WTC11 (cell line): Measurements from ENCODE around the gene RBP7.

Source experiments
- AFF4 ChIP-seq: sonication (generic); formaldehyde crosslinking; IDR thresholded peaks from 2 replicates; pipeline ENCODE4 v1.8.1; 2023; ENCODE audit warnings: mild to moderate bottlenecking, missing genetic modification reagents, borderline replicate concordance
- CREB1 ChIP-seq: sonication (generic); formaldehyde crosslinking; IDR thresholded peaks from 2 replicates; pipeline ENCODE4 v1.8.0; 2023; ENCODE audit warnings: mild to moderate bottlenecking, missing genetic modification reagents
- CREM ChIP-seq: sonication (generic); formaldehyde crosslinking; IDR thresholded peaks from 2 replicates; pipeline ENCODE4 v1.8.1; 2022; ENCODE audit warnings: mild to moderate bottlenecking, missing genetic modification reagents, moderate library complexity
- CTCF ChIP-seq: fragments of 200-600 bp; IDR thresholded peaks from 2 replicates; pipeline ENCODE4 v1.8.0; 2022; ENCODE audit warnings: antibody characterized with exemption
- EMX1 ChIP-seq: fragments of 250-450 bp; sonication (Bioruptor Pico); IDR thresholded peaks from 2 replicates; pipeline ENCODE4 v1.8.0; 2021; ENCODE audit warnings: mild to moderate bottlenecking
- ESRRA ChIP-seq: sonication (generic); formaldehyde crosslinking; IDR thresholded peaks from 2 replicates; pipeline ENCODE4 v1.8.1; 2022; ENCODE audit warnings: mild to moderate bottlenecking, missing genetic modification reagents, borderline replicate concordance
- HMGXB4 ChIP-seq: sonication (generic); formaldehyde crosslinking; IDR thresholded peaks from 2 replicates; pipeline ENCODE4 v1.8.1; 2023; ENCODE audit warnings: mild to moderate bottlenecking, moderate library complexity, missing genetic modification reagents
- NFYB ChIP-seq: sonication (generic); formaldehyde crosslinking; conservative IDR thresholded peaks from 2 replicates; pipeline ENCODE4 v1.8.0; 2022; ENCODE audit warnings: low read depth, missing genetic modification reagents
- NR2C2 ChIP-seq: sonication (generic); formaldehyde crosslinking; IDR thresholded peaks from 2 replicates; pipeline ENCODE4 v1.8.0; 2022; ENCODE audit warnings: mild to moderate bottlenecking, missing genetic modification reagents
- USF2 ChIP-seq: sonication (generic); formaldehyde crosslinking; IDR thresholded peaks from 2 replicates; pipeline ENCODE4 v1.8.1; 2023; ENCODE audit warnings: mild to moderate bottlenecking, missing genetic modification reagents, moderate library complexity
- ZNF138 ChIP-seq: sonication (generic); formaldehyde crosslinking; conservative IDR thresholded peaks from 2 replicates; pipeline ENCODE4 v1.8.1; 2022; ENCODE audit warnings: mild to moderate bottlenecking, moderate library complexity, missing genetic modification reagents
- TF ChIP-seq, protein P1 (sequence below): sonication (generic); formaldehyde crosslinking; IDR thresholded peaks from 2 replicates; pipeline ENCODE4 v1.8.1; 2022; ENCODE audit warnings: low read depth, mild to moderate bottlenecking, moderate library complexity, missing genetic modification reagents, borderline replicate concordance
- TF ChIP-seq, protein P2 (sequence below): sonication (generic); formaldehyde crosslinking; IDR thresholded peaks from 2 replicates; pipeline ENCODE4 v1.8.1; 2022; ENCODE audit warnings: missing genetic modification reagents, borderline replicate concordance

GRCh38 chr1:10051656-10052055, 54.6 kb downstream of the RBP7 start:
- no peak for TF ChIP-seq NFYB (CRISPR knock-in tag)
- no peak for TF ChIP-seq CTCF
- TF ChIP-seq EMX1 (CRISPR knock-in tag) = no peak
- TF ChIP-seq AFF4 (CRISPR knock-in tag) = no peak
- TF ChIP-seq USF2 (CRISPR knock-in tag) = no peak
- TF ChIP-seq, protein P1, sequence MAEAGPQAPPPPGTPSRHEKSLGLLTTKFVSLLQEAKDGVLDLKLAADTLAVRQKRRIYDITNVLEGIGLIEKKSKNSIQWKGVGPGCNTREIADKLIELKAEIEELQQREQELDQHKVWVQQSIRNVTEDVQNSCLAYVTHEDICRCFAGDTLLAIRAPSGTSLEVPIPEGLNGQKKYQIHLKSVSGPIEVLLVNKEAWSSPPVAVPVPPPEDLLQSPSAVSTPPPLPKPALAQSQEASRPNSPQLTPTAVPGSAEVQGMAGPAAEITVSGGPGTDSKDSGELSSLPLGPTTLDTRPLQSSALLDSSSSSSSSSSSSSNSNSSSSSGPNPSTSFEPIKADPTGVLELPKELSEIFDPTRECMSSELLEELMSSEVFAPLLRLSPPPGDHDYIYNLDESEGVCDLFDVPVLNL (CRISPR knock-in tag) = no peak
- no peak for TF ChIP-seq CREM (CRISPR knock-in tag)
- TF ChIP-seq, protein P2, sequence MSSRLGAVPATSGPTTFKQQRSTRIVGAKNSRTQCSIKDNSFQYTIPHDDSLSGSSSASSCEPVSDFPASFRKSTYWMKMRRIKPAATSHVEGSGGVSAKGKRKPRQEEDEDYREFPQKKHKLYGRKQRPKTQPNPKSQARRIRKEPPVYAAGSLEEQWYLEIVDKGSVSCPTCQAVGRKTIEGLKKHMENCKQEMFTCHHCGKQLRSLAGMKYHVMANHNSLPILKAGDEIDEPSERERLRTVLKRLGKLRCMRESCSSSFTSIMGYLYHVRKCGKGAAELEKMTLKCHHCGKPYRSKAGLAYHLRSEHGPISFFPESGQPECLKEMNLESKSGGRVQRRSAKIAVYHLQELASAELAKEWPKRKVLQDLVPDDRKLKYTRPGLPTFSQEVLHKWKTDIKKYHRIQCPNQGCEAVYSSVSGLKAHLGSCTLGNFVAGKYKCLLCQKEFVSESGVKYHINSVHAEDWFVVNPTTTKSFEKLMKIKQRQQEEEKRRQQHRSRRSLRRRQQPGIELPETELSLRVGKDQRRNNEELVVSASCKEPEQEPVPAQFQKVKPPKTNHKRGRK (CRISPR knock-in tag) = no peak
- no peak for TF ChIP-seq HMGXB4
- no peak for TF ChIP-seq NR2C2 (CRISPR knock-in tag)
- TF ChIP-seq ESRRA (CRISPR knock-in tag) = no peak
- no peak for TF ChIP-seq CREB1 (CRISPR knock-in tag)
- TF ChIP-seq ZNF138 (CRISPR knock-in tag) = no peak
